ENCODE data around the gene HES3.

Gene HES3, protein sequence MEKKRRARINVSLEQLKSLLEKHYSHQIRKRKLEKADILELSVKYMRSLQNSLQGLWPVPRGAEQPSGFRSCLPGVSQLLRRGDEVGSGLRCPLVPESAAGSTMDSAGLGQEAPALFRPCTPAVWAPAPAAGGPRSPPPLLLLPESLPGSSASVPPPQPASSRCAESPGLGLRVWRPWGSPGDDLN

GRCh38 chr1:6243993-6244392, at the start of gene HES3:
Gene HES3, plus strand, starts transcription at chr1:6244179. Its CDS starts 187 bp downstream, at chr1:6244366.
- no peak for DNase-seq

GRCh38 chr1:6197746-6198427, 46.1 kb upstream of the HES3 start:
- DNase-seq, result no peak

DNA sequence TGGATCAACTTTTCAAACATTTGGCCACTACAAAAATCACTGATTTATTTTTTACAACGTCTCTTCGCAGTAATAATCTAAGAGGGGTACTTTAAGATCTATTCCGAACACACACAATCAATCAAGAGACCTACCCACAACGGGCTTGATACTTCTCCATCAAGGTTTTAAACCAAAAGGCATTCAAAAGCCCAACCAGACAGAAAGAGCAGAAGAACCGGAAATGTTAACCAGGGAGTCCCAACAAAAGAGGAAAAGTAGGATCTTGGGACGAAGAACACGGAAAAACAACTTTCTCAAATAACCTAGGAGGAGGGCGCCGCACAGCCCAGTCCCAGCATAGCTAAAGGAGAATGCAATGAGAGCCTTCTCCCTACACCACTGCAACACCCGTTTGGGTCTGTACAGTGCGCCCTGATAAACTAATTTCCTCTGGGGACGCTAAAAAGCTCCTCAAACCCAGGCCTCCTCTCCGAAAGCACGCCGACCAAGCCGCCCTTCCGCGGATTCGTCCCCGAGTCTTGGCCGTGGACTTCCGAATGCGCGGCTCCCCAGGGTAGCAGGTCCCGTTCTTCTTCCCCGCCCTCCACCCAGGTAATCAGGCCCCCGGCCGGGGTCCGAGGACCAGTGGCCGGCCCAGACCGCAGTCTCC, 45.2 kb upstream of the HES3 start:
- no peak for DNase-seq

- peak; percentile 99 for DNase-seq
These were observed 44.4 kb upstream of the HES3 start, which contains the start of gene RPL22 for GRCh38 chr1:6199298-6200187. Gene RPL22, minus strand, starts transcription at chr1:6199595. Its CDS starts 22 bp downstream, at chr1:6199573.

DNA sequence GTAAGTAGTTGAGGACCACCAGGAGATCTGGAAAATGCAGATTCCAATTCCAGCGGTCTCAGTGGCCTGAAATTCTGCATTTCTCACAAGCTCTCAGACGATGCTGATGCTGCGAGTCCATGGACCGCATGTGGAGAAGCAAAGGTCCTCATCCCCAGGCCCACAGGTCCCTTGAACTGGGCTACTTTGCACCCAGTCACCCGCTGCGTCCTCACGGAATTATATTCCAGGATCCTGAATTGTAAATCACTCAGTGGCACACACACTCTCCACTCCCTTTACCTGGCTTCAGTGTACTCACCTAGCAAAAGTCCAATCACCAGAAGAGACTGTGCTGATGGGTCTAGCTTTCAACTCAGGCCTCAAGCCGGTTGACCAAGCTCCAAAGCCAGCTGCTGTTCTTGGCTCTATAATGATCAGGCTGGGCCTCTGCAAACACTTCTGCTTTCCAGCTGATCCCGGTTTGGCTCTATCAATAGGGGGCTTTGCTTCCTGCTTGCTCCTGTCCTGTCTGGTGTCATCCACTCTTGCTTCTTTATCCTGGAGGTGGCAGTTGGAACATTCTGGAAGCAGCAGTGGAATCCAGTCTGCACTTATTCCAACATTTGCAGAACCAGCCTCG, 43.7 kb upstream of the HES3 start:
- DNase-seq, result no peak

GRCh38 chr1:6202256-6202655, 41.7 kb upstream of the HES3 start:
- DNase-seq, result no peak

DNA sequence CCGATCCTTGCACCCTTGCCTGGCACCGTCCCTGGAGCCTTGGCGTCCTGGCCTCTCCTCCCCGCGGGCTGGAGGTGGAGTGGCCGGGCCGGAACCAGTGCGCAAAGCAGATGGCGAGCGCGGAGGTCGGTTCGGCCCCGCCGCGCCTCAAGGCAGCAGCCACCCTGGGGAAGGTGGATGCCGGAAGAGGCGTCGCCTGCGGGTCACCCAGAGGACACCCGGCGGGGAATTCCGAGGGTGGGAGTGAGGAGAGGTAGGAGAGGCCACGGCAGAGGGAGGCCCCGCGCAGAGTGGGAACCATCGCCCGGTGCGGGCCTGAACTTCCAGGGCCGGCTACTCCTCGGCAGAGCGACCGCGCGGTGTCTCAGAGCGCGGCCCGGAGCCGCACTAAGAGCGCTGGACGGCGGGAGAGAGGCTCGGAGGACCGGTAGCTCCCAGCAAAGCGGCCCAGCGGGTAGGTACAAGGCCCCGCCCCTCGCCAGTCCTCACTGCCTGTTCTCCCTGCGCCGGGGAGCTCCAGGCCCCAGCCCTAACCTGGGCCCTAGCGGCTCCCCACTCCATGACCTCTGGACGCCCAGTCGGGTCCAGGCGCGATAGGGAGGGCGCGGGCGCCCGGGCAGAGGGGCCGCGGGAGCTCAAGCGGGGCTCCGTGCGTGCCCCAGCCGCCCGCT, 38.0 kb upstream of the HES3 start, which contains the start of gene RNF207:
Gene RNF207, plus strand, starts transcription at position 271 of the 671 bp plus-strand sequence. CDS start 417 bp downstream, outside the sequence.
- DNase-seq, result no peak

DNA sequence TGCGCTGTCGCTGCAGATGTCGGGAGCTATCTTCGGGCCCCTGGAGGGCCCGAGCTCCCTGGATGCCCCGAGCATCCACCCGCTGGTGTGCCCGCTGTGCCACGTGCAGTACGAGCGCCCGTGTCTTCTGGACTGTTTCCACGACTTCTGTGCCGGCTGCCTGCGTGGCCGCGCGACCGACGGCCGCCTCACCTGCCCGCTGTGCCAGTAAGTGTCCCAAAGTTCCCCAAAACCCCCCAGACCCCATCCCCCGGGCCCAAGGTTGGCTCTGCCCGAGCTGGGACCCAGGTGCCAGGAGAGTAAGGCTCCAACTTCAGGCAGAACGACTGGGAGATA, 37.5 kb upstream of the HES3 start:
- DNase-seq, result no peak

DNA sequence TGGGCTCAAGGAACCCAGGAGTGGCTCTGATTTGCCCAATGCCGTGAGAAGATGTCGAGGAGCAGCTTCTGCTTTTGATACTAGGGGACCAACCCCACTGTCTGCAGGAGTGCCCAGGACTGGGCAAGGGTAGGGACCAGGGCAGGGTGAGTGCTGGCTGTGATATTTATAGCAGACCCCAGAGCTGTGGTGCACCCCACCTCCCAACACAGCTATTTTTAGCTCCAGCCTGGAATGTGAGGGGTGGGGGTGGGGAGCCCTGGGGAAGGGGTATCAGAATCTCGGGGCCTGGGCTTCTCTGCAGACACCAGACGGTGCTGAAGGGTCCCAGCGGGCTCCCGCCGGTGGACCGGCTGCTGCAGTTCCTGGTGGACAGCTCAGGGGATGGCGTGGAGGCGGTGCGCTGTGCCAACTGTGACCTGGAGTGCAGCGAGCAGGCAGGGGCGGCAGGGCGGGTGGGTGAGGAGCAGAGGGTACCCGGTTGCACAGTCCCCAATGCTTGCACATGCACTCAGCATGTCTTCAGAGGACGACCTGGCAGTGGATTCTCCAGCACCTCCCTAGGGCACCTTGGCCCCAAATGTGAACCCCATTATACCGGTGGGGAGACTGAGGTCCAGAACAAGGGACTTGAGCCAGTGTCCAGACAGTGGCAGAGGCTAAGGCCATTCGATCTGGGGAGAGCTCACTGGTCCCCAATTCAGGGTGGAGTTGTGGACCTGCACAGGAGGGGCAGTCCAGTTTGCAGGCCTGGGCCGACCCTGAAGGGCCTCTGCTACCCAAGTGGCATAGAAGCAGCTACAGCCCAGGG, 36.7 kb upstream of the HES3 start:
- DNase-seq, result no peak

GRCh38 chr1:6207921-6208320, 36.1 kb upstream of the HES3 start:
- DNase-seq, result no peak

DNA sequence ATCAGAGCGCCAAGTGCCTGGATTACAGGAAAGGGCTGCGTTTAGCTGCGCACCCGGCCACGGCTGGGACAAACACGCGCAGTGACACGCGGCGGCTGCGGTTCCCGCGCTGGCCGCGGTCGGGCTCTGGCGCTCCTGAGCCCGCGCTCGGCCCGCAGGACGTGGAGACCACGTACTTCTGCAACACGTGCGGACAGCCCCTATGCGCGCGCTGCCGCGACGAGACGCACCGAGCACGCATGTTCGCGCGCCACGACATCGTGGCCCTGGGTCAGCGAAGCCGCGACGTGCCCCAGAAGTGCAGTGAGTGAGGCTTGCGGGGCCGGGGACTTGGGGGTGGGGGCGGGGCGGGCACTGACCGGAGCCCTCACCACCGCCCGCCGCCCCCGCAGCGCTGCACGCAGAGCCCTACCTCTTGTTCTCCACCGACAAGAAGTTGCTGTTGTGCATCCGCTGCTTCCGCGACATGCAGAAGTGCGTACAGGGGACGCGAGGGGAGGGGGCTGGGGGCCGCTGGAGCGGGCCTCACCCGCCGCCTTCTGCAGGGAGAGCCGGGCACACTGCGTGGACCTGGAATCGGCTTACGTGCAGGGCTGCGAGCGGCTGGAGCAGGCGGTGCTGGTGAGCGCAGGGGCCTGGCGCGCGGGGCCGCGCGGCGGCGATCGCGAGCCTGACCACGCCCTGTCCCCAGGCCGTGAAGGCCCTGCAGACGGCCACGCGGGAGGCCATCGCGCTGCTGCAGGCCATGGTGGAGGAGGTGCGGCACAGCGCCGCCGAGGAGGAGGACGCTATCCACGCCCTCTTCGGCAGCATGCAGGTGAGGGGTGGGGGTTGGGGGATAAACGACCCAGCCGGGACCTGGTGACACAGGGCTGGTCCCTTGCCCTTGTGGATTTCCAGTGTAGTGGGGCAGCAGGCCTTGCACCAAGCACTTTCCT, 35.0 kb upstream of the HES3 start:
- DNase-seq, result no peak

- no peak for DNase-seq
These were observed 34.1 kb upstream of the HES3 start for GRCh38 chr1:6209661-6210580.

DNA sequence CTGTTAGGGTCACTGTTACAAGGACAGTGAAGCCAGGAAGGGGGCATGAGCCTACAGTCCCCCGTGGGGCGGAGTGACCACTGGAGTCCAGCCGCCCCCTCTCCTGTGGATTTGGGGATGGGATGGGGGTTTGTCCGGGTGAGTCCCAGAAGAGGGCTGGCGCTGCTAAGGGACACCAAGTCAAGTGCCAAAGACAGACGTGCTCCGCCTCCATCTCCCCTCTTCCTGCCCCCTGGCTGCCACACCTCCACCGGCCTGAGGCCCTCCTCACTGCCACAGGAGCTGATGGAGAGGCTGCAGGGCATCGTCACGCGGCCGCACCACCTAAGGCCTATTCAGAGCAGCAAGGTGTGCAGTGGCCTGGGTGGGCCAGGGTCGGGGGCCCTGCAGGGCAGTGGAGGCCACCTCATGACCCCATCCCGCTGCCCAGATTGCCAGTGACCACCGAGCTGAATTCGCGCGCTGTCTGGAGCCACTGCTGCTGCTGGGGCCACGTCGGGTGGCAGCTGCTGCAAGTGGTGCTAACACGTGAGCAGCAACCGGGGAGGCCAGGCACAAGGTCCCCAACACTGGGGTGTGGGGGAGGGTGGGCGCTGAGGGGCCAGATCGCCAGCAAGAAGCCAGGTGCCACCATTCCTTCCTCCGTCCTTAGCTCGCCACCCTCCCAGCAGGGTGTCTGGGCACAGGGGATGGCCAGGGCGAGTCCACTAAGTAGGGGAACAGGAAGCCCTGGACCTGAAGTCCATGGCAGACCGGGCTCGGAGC, 33.2 kb upstream of the HES3 start:
- no peak for DNase-seq

GRCh38 chr1:6211731-6212130, 32.2 kb upstream of the HES3 start:
- no peak for DNase-seq

DNA sequence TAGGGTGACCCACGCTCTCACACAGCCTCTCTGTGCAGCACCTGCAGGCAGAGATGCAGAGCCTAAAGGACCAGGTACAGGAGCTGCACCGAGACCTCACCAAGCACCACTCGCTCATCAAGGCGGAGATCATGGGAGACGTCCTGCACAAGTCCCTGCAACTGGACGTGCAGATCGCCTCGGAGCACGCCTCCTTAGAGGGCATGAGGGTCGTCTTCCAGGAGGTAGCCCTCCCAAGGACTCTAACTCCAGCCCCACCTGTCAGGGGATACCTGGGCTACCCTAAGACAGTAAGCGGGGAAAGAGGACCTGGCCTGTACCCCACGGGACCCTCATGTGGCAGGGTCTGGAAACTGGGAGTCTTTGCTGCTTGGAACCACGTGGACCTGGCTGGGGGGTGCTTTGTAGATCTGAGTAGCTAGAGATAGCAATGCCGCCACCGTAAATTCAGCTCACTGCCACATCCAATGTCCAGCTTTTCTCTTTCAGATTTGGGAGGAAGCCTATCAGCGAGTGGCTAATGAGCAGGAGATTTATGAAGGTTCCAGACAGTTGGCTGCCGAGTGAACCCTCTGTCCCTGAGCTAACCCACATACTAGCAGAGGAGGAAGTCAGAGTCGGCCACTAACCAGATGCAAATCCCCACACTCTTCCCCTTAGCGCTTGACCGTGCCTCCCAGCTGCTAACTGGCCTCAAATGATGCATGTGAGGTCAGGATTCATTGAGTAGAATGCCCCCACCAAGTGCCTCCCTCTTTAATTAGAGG, 31.6 kb upstream of the HES3 start:
- DNase-seq, result no peak

DNA sequence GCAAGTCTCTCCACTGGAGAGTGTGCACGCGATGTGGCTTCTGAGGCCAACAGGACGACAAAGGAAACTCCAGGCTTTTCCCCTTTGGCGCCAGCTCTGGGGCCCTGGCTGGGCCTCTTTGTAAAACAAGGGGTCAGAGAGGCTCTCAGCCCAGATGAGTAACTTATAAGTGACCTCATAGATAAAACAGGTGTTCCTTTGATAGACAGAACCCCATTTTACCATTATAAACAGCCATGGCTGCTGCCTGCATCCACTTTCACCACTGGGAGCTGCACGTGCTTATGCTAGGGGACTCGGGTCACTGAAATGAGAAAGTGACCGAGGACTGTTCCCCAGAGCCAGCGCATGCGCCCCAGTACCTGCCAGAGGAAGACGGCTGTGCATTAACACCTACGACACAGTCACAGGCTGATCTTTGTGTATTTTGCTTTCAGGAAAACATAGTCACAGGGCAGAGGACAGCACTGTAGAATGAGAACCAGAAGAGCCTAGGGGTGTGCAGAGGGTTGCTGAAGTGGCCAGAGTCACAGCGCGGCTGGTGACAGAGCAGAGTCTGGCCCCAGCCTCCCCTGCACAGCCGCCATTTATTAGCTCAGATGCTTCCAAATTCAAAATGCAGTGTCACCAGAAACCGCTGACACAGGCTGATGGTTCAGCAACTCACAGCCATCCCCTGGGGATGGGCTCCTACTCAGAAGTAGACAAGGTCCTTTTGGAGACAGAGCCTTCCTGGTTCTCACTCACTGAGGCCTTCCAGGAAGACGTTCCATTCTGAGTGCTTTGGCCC, 25.4 kb upstream of the HES3 start:
- DNase-seq, result no peak
